Stimulated activated CD8-positive, alpha-beta memory T cell treated with anti-CD3 and anti-CD28 coated beads, Interleukin-15, amount 100 ng/mL, for 4 hours (primary cell): ENCODE measurements around the gene FBXO4.

Source experiments
- DNase-seq, 2 donors: peaks; one replicate each; pipeline ENCODE4 v3.0.0-alpha.2; 2020; ENCODE audit warnings: low read depth in 2 of 2

Gene FBXO4

DNA sequence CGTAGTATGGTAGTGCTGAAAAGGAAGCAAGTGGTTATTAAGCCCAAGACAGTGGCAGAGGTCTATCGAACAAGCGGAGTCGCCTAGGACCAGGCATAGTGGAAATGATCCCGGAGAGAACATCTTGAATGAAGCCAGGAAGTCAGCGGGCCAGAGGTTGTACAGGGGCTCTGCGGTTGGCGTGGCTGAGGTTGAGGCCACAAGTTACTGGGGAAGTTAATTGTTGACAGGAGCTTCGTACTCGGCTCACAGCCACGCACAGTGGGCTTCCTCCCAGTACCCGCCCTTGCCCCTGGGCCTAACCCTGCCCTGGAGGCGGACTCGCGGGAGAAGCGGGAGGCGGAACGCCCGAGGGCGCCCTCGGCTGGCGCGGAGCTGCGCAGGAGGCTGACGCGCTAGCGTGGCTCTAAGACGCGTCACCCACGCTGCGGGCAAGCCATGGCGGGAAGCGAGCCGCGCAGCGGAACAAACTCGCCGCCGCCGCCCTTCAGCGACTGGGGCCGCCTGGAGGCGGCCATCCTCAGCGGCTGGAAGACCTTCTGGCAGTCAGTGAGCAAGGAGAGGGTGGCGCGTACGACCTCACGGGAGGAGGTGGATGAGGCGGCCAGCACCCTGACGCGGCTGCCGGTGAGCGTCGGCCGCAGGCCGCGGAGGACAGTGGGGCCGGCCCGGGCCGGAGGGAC is at the start of gene FBXO4:
FBXO4 (plus strand) TSS at position 410 of the 683 bp plus-strand sequence; CDS start at position 439, 29 bp downstream.
- peak; percentile 72 to 80 for DNase-seq

DNA sequence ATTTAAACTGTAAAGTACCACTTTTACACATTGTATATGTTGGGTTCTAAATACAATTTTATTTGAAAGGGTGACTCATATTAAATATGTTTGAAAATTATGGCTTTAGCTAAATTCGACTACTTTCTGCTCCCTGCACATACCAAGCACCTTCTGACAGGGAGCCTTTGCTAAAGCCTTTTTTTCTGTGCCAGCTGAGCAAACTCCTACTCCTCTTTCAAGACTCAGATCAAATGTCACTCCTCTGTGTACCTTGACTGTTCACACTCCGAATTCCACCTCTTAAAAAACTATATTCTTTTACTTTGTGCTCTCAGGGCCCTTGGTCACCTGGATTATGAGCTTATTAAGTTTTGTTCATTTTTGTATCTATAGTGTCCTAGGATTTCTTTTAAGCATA is 48.4 kb upstream of the FBXO4 start:
- DNase-seq: no peak

- no peak for DNase-seq
These were observed 47.7 kb upstream of the FBXO4 start for GRCh38 chr5:41877408-41877807.

DNA sequence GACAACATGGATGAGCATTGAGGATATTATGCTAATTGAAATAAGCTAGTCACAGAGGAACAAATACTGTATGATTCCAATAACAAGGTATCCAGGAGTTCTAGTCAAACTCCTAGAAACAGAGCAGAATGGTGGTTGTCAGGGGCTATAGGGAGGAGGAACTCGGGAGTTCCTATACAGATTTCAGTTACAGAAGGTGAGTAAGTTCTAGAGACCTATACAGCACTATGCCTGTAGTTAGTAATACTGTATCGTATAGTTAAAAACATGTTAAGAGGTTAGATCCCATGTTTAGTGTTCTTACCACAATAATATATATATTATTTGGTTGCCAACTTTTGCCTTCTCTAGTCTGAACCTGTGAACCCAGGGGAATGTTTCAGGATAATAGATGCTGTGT is 46.9 kb upstream of the FBXO4 start:
- no peak for DNase-seq

- no peak for DNase-seq
These were observed 46.2 kb upstream of the FBXO4 start for GRCh38 chr5:41878643-41879478.

GRCh38 chr5:41882765-41883164 is 42.3 kb upstream of the FBXO4 start:
- no peak for DNase-seq

GRCh38 chr5:41883243-41883642 is 41.8 kb upstream of the FBXO4 start:
- no peak for DNase-seq

DNA sequence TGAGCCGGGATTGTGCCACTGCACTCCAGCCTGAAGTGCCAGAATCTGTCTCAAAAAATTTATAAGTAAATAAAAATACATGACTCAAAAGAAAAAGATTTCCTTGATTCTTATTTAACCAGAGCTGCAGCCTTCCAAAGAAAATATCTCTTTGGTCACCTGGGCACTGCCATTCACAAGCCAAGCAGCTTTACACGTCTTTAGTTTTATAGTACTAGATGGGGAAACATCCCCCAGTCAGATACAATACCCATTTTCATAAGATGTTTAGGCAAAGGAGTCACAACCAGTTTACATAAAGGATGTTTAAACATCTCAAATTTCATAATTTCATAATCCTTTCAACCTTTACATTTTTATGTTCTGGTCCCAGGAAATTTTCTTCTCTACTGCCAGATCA is 41.1 kb upstream of the FBXO4 start:
- no peak for DNase-seq

DNA sequence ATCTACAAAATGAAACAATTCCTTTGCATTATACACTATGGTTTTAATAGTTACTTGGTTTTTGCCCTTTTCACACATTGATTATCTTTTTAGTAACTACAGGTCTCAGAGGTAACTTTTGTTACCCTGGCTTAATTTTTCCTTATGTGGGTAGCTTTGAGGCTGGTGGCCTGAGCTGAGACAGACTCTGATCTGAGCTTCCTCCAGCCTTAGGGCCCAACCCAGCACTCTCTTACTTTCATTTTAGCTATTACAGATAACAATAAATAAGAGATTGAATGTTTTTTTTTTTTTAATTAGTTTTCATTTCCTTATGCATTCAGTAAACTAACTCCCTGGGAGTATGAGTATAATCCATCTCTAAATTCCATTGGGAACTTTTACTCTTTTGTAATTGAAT is 39.8 kb upstream of the FBXO4 start:
- no peak for DNase-seq

DNA sequence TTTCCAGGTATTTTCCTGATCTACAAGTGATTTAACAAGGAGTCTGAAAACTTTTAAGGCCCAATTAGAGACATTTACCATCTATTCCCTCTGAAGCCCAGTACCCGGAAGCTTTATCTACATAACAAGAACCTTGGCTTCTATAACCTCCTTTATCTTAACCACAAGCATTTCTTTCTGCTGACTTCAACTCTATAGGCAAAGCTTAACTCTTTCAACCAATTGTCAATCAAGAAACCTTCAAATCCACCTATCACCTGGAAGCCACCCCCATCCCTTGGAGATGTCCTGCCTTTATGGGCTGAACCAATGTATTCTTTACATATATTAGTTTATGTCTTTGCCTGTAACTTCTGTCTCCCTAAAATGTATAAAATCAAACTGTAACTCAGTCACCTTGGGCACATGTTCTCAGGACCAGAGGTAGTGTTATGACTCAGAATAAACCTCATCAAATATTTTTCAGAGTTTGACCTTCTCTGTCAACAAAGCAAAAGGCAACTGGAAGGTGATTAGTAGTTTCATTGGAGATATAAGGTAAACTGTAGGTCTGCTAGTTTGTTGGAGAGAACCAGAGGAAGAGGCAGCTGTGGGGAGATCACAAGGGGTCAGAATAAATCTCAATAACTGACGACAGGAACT is 33.9 kb upstream of the FBXO4 start:
- no peak for DNase-seq

GRCh38 chr5:41892031-41892430 is 33.0 kb upstream of the FBXO4 start:
- no peak for DNase-seq

GRCh38 chr5:41893074-41893851 is 31.8 kb upstream of the FBXO4 start:
- DNase-seq: no peak

- no peak for DNase-seq
These were observed 28.9 kb upstream of the FBXO4 start for GRCh38 chr5:41896230-41896629.

- DNase-seq: no peak
These were observed 21.6 kb upstream of the FBXO4 start for GRCh38 chr5:41903382-41903891.

DNA sequence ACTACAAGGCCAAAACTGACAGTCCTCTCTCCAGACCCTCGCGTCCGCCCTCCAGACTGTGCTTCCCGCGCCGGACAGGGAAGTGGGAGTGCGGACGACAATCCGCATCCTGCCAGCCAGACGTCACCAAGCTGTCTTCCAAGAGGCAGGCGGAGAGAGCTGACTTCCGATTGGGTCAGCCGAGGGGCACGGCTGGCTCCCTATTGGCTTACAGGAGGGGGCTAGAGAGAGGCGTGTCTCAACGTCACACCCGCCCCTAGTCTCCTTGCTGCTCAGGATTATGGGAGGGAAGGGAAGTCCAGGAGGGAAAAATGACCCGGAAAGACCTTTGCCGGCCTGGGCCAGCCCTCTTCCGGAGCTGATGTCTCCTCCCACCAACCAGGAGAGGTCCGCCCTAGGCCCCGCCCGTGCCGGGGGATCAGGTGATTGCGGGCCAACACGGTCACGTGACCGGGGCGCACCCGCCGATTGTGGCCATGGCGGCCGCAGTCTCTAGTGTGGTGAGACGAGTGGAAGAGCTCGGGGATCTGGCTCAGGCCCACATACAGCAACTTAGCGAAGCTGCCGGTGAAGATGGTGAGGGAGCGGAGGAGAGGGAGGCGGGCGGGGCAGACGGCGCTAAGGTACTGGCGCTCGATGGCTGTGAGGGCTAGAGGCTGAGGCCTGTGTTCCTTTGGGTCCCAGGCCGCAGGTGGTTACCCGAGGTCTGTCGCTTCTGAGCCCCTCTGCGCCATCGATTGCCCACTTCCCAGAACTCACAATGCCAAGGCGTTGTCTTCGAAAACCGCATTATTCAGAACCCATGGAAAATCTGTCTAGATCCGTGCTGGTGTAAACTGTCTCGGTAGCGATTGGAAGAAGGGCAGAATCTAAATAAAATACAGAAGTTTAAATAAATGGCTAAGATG is 20.9 kb upstream of the FBXO4 start, which contains the start of gene RIMOC1:
RIMOC1 (plus strand) TSS at position 453 of the 908 bp plus-strand sequence; CDS start at position 477, 24 bp downstream.
- peak; percentile 91 to 93 for DNase-seq

DNA sequence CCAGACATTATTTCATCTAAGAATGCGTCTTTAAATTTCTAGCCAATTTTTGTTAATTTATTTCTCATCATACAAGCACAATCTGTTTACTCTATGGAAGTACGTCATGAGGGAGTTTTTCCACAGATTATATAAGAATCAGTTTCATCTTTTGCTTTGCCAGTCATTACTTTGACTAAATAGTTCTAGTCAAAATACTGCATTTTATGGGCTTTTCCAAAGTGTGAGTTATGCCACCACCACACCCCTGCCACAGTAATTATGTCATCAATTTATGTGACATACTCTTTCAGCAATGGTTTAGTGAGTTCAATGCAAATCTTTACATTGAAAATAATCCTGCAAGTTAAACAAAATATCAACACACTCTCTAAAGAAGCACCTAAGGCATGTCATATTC is 18.9 kb upstream of the FBXO4 start:
- no peak for DNase-seq

DNA sequence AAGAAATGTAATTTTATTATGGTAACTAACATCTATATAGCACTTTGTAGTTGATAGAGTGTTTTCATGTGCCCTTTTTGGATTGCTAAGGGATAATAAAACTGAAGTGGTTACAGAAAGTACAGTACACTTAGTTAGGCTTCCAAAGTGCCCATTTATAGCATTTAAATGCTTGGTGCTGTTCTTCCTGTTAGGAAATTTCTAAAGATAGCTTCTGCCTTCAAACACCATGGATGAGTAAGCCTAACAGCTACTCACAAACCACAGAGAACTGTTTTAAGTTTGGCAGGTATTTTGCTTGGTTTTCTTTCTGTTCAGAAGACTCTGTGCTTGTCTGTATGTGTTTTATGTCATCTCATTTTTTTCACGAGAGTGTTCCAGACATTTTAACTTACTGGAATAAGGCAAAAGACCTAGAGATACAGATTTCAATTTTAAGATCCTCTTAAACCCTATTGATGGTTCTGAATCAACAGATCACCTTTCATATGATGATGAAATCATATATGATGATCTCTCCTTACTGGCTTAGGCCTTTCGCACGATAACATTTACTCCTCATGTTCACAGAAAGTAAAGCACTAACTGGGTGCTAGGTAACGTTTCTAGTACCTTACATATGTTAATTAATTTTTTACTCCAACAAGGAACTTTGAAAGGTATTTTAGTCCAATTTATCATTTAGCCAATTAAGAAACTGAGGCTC is 16.6 kb upstream of the FBXO4 start:
- DNase-seq: no peak

DNA sequence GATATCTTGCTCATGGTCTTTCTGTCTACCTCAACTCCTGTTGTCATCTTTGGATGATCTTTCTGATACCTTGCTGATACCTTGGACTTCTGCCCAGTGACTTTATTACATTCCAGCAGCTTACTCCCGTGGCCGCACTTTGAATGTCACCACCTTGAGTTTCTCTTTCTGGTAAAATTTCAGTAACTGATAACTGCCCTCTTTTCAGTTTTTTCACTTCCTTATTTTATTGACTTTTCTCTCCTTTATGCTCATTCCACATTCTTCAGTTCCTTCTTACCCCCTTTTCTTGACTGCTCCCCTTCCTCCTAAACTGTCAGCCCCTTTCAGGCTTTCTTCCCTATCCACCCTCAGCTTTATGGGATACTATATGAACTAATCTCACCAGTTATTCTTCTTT is 7.0 kb upstream of the FBXO4 start:
- DNase-seq: no peak

- DNase-seq: no peak
These were observed 3.9 kb upstream of the FBXO4 start for GRCh38 chr5:41921166-41921565.

DNA sequence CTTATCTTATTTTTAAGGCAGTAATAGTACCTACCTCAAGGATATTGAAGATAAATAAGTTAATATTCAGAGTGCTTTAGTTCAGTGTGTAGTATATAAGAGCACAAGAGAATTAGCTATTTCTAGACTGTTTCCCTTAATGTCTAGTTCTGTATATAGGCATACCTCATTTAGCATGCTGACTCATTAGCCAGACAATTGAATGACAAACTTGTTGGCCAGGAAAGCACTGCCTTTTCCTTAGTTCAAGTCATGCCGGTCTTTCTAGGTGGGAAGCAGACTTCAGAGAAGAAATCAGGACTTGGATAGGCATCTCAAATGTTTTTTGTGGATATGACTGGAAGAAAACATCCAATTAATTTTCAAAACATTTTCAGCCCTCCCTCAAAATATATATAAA is 3.2 kb upstream of the FBXO4 start:
- DNase-seq: no peak
